ENCODE measurements around the gene CEP170.
"Not testable (repeated sequence)": the region's sequence is repeated elsewhere in the genome, so short reads cannot be mapped to it uniquely, and the experiment has no call there.

CEP170 gene

GRCh38 chr1:243197524-243197923, 57.6 kb downstream of the CEP170 start:
- not testable (repeated sequence) for H3K4me3 ChIP-seq (ENCODE audit: low read depth in 1 of 2, low read length in 2 of 2); H3K9me3 ChIP-seq (ENCODE audit: low read length); H3K27ac ChIP-seq (ENCODE audit: low read depth, low read length); H3K36me3 ChIP-seq (ENCODE audit: insufficient read depth, low read length); H3K4me1 ChIP-seq (ENCODE audit: insufficient read depth, low read length); H3K9ac ChIP-seq (ENCODE audit: low read length); H3K27me3 ChIP-seq (ENCODE audit: control insufficient read depth in 1 of 2, insufficient read depth in 2 of 2, low read length in 2 of 2)

- H3K27ac ChIP-seq (ENCODE audit: low read depth, low read length); H3K36me3 ChIP-seq (ENCODE audit: insufficient read depth, low read length); H3K4me1 ChIP-seq (ENCODE audit: insufficient read depth, low read length); H3K27me3 ChIP-seq (ENCODE audit: control insufficient read depth in 1 of 2, insufficient read depth in 2 of 2, low read length in 2 of 2); H3K9me3 ChIP-seq (ENCODE audit: low read length); H3K4me3 ChIP-seq (ENCODE audit: low read depth in 1 of 2, low read length in 2 of 2); H3K9ac ChIP-seq (ENCODE audit: low read length): not testable (repeated sequence)
Measured at GRCh38 chr1:243193330-243193729, 61.8 kb downstream of the CEP170 start.

- H3K27ac ChIP-seq (ENCODE audit: low read depth, low read length); H3K36me3 ChIP-seq (ENCODE audit: insufficient read depth, low read length); H3K4me1 ChIP-seq (ENCODE audit: insufficient read depth, low read length); H3K9me3 ChIP-seq (ENCODE audit: low read length); H3K27me3 ChIP-seq (ENCODE audit: control insufficient read depth in 1 of 2, insufficient read depth in 2 of 2, low read length in 2 of 2); H3K4me3 ChIP-seq (ENCODE audit: low read depth in 1 of 2, low read length in 2 of 2); H3K9ac ChIP-seq (ENCODE audit: low read length): not testable (repeated sequence)
Measured at GRCh38 chr1:243186201-243186995, 68.7 kb downstream of the CEP170 start.

- not testable (repeated sequence) for H3K27ac ChIP-seq (ENCODE audit: low read depth, low read length); H3K4me1 ChIP-seq (ENCODE audit: insufficient read depth, low read length); H3K4me3 ChIP-seq (ENCODE audit: low read depth in 1 of 2, low read length in 2 of 2); H3K9ac ChIP-seq (ENCODE audit: low read length); H3K36me3 ChIP-seq (ENCODE audit: insufficient read depth, low read length); H3K9me3 ChIP-seq (ENCODE audit: low read length); H3K27me3 ChIP-seq (ENCODE audit: control insufficient read depth in 1 of 2, insufficient read depth in 2 of 2, low read length in 2 of 2)
Measured at GRCh38 chr1:243184787-243185186, 70.3 kb downstream of the CEP170 start.

GRCh38 chr1:243183661-243184060, 71.4 kb downstream of the CEP170 start:
- H3K9me3 ChIP-seq (ENCODE audit: low read length); H3K27ac ChIP-seq (ENCODE audit: low read depth, low read length); H3K9ac ChIP-seq (ENCODE audit: low read length); H3K27me3 ChIP-seq (ENCODE audit: control insufficient read depth in 1 of 2, insufficient read depth in 2 of 2, low read length in 2 of 2); H3K36me3 ChIP-seq (ENCODE audit: insufficient read depth, low read length); H3K4me1 ChIP-seq (ENCODE audit: insufficient read depth, low read length); H3K4me3 ChIP-seq (ENCODE audit: low read depth in 1 of 2, low read length in 2 of 2): not testable (repeated sequence)

GRCh38 chr1:243183176-243183575, 71.9 kb downstream of the CEP170 start:
- H3K9me3 ChIP-seq (ENCODE audit: low read length); H3K27me3 ChIP-seq (ENCODE audit: control insufficient read depth in 1 of 2, insufficient read depth in 2 of 2, low read length in 2 of 2); H3K27ac ChIP-seq (ENCODE audit: low read depth, low read length); H3K9ac ChIP-seq (ENCODE audit: low read length); H3K36me3 ChIP-seq (ENCODE audit: insufficient read depth, low read length); H3K4me1 ChIP-seq (ENCODE audit: insufficient read depth, low read length); H3K4me3 ChIP-seq (ENCODE audit: low read depth in 1 of 2, low read length in 2 of 2): not testable (repeated sequence)

GRCh38 chr1:243179720-243180119, 75.4 kb downstream of the CEP170 start:
- Histone ChIP-seq H3K9ac (ENCODE audit: low read length) (no peak overlapping the region), H3K27me3 (ENCODE audit: control insufficient read depth in 1 of 2, insufficient read depth in 2 of 2, low read length in 2 of 2) (no peaks in the 10 kb centered on the region), H3K4me3 (ENCODE audit: low read depth in 1 of 2, low read length in 2 of 2) (no peak overlapping the region), H3K27ac (ENCODE audit: low read depth, low read length) (no peak overlapping the region), H3K9me3 (ENCODE audit: low read length) (no peaks in the 10 kb centered on the region), H3K4me1 (ENCODE audit: insufficient read depth, low read length) (no peaks in the 10 kb centered on the region), H3K36me3 (ENCODE audit: insufficient read depth, low read length) (no peaks in the 10 kb centered on the region)

- not testable (repeated sequence) for H3K4me3 ChIP-seq (ENCODE audit: low read depth in 1 of 2, low read length in 2 of 2); H3K27me3 ChIP-seq (ENCODE audit: control insufficient read depth in 1 of 2, insufficient read depth in 2 of 2, low read length in 2 of 2); H3K9ac ChIP-seq (ENCODE audit: low read length); H3K9me3 ChIP-seq (ENCODE audit: low read length); H3K4me1 ChIP-seq (ENCODE audit: insufficient read depth, low read length); H3K27ac ChIP-seq (ENCODE audit: low read depth, low read length); H3K36me3 ChIP-seq (ENCODE audit: insufficient read depth, low read length)
Measured at GRCh38 chr1:243177792-243178191, 77.3 kb downstream of the CEP170 start.

GRCh38 chr1:243173758-243174369, 81.2 kb downstream of the CEP170 start:
- H3K36me3 ChIP-seq (ENCODE audit: insufficient read depth, low read length); H3K27me3 ChIP-seq (ENCODE audit: control insufficient read depth in 1 of 2, insufficient read depth in 2 of 2, low read length in 2 of 2); H3K9me3 ChIP-seq (ENCODE audit: low read length); H3K4me1 ChIP-seq (ENCODE audit: insufficient read depth, low read length); H3K27ac ChIP-seq (ENCODE audit: low read depth, low read length); H3K9ac ChIP-seq (ENCODE audit: low read length); H3K4me3 ChIP-seq (ENCODE audit: low read depth in 1 of 2, low read length in 2 of 2): not testable (repeated sequence)

- not testable (repeated sequence) for H3K27ac ChIP-seq (ENCODE audit: low read depth, low read length); H3K4me3 ChIP-seq (ENCODE audit: low read depth in 1 of 2, low read length in 2 of 2); H3K9ac ChIP-seq (ENCODE audit: low read length); H3K36me3 ChIP-seq (ENCODE audit: insufficient read depth, low read length); H3K9me3 ChIP-seq (ENCODE audit: low read length); H3K4me1 ChIP-seq (ENCODE audit: insufficient read depth, low read length); H3K27me3 ChIP-seq (ENCODE audit: control insufficient read depth in 1 of 2, insufficient read depth in 2 of 2, low read length in 2 of 2)
Measured at GRCh38 chr1:243164911-243165310, 90.2 kb downstream of the CEP170 start.

GRCh38 chr1:243150906-243151305, 104.2 kb downstream of the CEP170 start:
- not testable (repeated sequence) for H3K4me1 ChIP-seq (ENCODE audit: insufficient read depth, low read length); H3K4me3 ChIP-seq (ENCODE audit: low read depth in 1 of 2, low read length in 2 of 2); H3K36me3 ChIP-seq (ENCODE audit: insufficient read depth, low read length); H3K27ac ChIP-seq (ENCODE audit: low read depth, low read length); H3K27me3 ChIP-seq (ENCODE audit: control insufficient read depth in 1 of 2, insufficient read depth in 2 of 2, low read length in 2 of 2); H3K9me3 ChIP-seq (ENCODE audit: low read length); H3K9ac ChIP-seq (ENCODE audit: low read length)

- H3K27me3 ChIP-seq (ENCODE audit: control insufficient read depth in 1 of 2, insufficient read depth in 2 of 2, low read length in 2 of 2): not testable (repeated sequence)
Measured at GRCh38 chr1:243149120-243149519, 106.0 kb downstream of the CEP170 start.

More at GRCh38 chr1:243149120-243149519, 106.0 kb downstream of the CEP170 start:
- not testable (repeated sequence) for H3K4me1 ChIP-seq (ENCODE audit: insufficient read depth, low read length); H3K4me3 ChIP-seq (ENCODE audit: low read depth in 1 of 2, low read length in 2 of 2); H3K9ac ChIP-seq (ENCODE audit: low read length); H3K27ac ChIP-seq (ENCODE audit: low read depth, low read length); H3K9me3 ChIP-seq (ENCODE audit: low read length); H3K36me3 ChIP-seq (ENCODE audit: insufficient read depth, low read length)

Measured in muscle layer of colon (tissue), 2 donors.